HG03045 (cell line): ENCODE results near the gene KCNJ16.

ENCODE experiments used
- ATAC-seq: cut with Tn5 transposase; IDR thresholded peaks from one replicate; pipeline ENCODE4 v1.9.1; 2021; ENCODE audit warnings: mild to moderate bottlenecking, moderate library complexity; ENCODE audit not compliant: unreplicated experiment

The KCNJ16 gene

GRCh38 chr17:70124723-70125122 lies 49.7 kb downstream of the KCNJ16 start:
- no peak for ATAC-seq

GRCh38 chr17:70127221-70127873 lies 52.3 kb downstream of the KCNJ16 start:
- no peak for ATAC-seq

- no peak for ATAC-seq
These were observed 53.8 kb downstream of the KCNJ16 start for GRCh38 chr17:70128727-70129238.

GRCh38 chr17:70130289-70130688 lies 55.3 kb downstream of the KCNJ16 start:
- no peak for ATAC-seq

GRCh38 chr17:70132505-70132904 lies 57.5 kb downstream of the KCNJ16 start:
- ATAC-seq, result no peak

- no peak for ATAC-seq
These were observed 59.0 kb downstream of the KCNJ16 start for GRCh38 chr17:70134042-70134441.

- no peak for ATAC-seq
These were observed 59.8 kb downstream of the KCNJ16 start for GRCh38 chr17:70134777-70135176.

GRCh38 chr17:70136131-70136530 lies 61.1 kb downstream of the KCNJ16 start:
- no peak for ATAC-seq

- ATAC-seq, result peak; percentile 99
These were observed 62.6 kb downstream of the KCNJ16 start for GRCh38 chr17:70137451-70138230.

- no peak for ATAC-seq
These were observed 63.4 kb downstream of the KCNJ16 start for GRCh38 chr17:70138291-70138865.

- no peak for ATAC-seq
These were observed 64.5 kb downstream of the KCNJ16 start for GRCh38 chr17:70139449-70139993.

GRCh38 chr17:70144260-70144846 lies 69.3 kb downstream of the KCNJ16 start:
- no peak for ATAC-seq

GRCh38 chr17:70153210-70153609 lies 78.2 kb downstream of the KCNJ16 start:
- no peak for ATAC-seq

- ATAC-seq, result no peak
These were observed 82.1 kb downstream of the KCNJ16 start for GRCh38 chr17:70157151-70157550.

GRCh38 chr17:70158180-70158579 lies 83.2 kb downstream of the KCNJ16 start:
- ATAC-seq, result no peak

- ATAC-seq, result no peak
These were observed 83.6 kb downstream of the KCNJ16 start for GRCh38 chr17:70158591-70158990.

GRCh38 chr17:70159980-70160379 lies 85.0 kb downstream of the KCNJ16 start:
- no peak for ATAC-seq

GRCh38 chr17:70161519-70161918 lies 86.5 kb downstream of the KCNJ16 start:
- no peak for ATAC-seq

- no peak for ATAC-seq
These were observed 90.4 kb downstream of the KCNJ16 start for GRCh38 chr17:70165383-70165782.

- ATAC-seq, result no peak
These were observed 91.6 kb downstream of the KCNJ16 start for GRCh38 chr17:70166615-70167014.
